ENCODE measurements around the gene TUBGCP2. TPM values are rescaled to one million over a fixed set of nuclear protein-coding genes. Genes with fewer than 3 reads are reported as not detected.

The TUBGCP2 gene
- total RNA-seq, 1 experiment from 2014 or later = 35.4 TPM

DNA sequence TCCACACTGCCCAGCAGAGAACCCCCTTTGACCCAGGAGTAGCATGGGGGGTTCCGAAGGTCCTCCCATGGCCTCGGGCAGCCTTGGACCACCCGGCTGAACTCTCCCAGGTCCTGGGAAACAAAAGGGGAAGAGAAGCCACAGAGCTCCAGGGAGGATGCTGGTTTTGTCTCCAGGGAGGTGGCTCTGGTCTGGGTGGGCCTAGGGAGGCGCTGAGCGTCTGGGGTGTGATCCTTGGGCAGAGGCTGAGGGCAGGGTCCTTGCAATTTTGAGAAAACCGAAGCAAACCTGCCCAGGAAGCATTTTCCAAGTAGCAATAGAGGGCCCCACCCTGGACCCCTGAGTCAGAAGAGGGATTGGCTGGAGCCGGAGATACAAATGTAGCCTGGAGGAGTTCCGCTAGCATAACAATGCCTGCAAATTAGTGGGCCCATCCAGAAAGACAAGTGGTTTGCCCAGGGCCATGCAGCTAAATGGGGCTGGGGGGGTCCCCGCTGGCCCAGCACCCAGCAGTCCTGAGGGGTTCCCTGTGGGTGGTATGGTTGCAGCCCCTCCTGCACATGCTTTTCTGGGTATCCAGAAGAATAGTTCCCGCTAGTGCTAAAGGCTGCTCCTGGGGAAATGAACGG is 76.6 kb downstream of the TUBGCP2 start:
- TF ChIP-seq SP1 (IDR thresholded peaks at IDR 0.05; ENCODE audit: low read depth) = no peak
- TF ChIP-seq, protein P1, sequence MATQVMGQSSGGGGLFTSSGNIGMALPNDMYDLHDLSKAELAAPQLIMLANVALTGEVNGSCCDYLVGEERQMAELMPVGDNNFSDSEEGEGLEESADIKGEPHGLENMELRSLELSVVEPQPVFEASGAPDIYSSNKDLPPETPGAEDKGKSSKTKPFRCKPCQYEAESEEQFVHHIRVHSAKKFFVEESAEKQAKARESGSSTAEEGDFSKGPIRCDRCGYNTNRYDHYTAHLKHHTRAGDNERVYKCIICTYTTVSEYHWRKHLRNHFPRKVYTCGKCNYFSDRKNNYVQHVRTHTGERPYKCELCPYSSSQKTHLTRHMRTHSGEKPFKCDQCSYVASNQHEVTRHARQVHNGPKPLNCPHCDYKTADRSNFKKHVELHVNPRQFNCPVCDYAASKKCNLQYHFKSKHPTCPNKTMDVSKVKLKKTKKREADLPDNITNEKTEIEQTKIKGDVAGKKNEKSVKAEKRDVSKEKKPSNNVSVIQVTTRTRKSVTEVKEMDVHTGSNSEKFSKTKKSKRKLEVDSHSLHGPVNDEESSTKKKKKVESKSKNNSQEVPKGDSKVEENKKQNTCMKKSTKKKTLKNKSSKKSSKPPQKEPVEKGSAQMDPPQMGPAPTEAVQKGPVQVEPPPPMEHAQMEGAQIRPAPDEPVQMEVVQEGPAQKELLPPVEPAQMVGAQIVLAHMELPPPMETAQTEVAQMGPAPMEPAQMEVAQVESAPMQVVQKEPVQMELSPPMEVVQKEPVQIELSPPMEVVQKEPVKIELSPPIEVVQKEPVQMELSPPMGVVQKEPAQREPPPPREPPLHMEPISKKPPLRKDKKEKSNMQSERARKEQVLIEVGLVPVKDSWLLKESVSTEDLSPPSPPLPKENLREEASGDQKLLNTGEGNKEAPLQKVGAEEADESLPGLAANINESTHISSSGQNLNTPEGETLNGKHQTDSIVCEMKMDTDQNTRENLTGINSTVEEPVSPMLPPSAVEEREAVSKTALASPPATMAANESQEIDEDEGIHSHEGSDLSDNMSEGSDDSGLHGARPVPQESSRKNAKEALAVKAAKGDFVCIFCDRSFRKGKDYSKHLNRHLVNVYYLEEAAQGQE (IDR thresholded peaks at IDR 0.05; ENCODE audit: low read depth) = no peak
- TF ChIP-seq, protein P2, sequence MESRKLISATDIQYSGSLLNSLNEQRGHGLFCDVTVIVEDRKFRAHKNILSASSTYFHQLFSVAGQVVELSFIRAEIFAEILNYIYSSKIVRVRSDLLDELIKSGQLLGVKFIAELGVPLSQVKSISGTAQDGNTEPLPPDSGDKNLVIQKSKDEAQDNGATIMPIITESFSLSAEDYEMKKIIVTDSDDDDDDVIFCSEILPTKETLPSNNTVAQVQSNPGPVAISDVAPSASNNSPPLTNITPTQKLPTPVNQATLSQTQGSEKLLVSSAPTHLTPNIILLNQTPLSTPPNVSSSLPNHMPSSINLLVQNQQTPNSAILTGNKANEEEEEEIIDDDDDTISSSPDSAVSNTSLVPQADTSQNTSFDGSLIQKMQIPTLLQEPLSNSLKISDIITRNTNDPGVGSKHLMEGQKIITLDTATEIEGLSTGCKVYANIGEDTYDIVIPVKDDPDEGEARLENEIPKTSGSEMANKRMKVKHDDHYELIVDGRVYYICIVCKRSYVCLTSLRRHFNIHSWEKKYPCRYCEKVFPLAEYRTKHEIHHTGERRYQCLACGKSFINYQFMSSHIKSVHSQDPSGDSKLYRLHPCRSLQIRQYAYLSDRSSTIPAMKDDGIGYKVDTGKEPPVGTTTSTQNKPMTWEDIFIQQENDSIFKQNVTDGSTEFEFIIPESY (IDR thresholded peaks at IDR 0.05; ENCODE audit: extremely low read depth, insufficient replicate concordance, low read length) = no peak
- no peak for TF ChIP-seq POLR2AphosphoS5 (IDR thresholded peaks at IDR 0.05; ENCODE audit: low read depth, low read length)
- no peak for TF ChIP-seq ELF1 (IDR thresholded peaks at IDR 0.05; ENCODE audit: borderline replicate concordance, low read depth)
- no peak for TF ChIP-seq YY1 (IDR thresholded peaks at IDR 0.05; ENCODE audit: extremely low read depth, insufficient replicate concordance, low read depth, low read length)
- no peak for TF ChIP-seq EGR1 (IDR thresholded peaks at IDR 0.05; ENCODE audit: low read depth)
- TF ChIP-seq RAD21 (IDR thresholded peaks at IDR 0.05; ENCODE audit: low read depth) = no peak
- no peak for TF ChIP-seq ZNF274 (IDR thresholded peaks at IDR 0.05; ENCODE audit: low read depth, low read length)
- TF ChIP-seq EZH2phosphoT487 (IDR thresholded peaks at IDR 0.05; ENCODE audit: borderline replicate concordance) = no peak
- TF ChIP-seq SIN3A (IDR thresholded peaks at IDR 0.05; ENCODE audit: low read depth) = no peak
- no TSS peak for BruUV-seq (replicated peaks)
- H3K9ac ChIP-seq (ENCODE audit: low read length) = no peak overlapping the region
- no peaks in the 10 kb centered on the region for H3K36me3 ChIP-seq (ENCODE audit: control insufficient read depth in 1 of 2, insufficient read depth in 2 of 2, low read length in 2 of 2)
- H2AFZ ChIP-seq (ENCODE audit: low read depth, low read length, poor library complexity, severe bottlenecking) = no peak overlapping the region
- ChIA-PET CTCF (no interaction called here), POLR2A (no interaction called here), RAD21 (ENCODE audit: low non-redundant PET in 1 of 2, low total read pairs in 2 of 2, uncharacterized antibody in 2 of 2, unreplicated experiment in 2 of 2) (no interaction called here)
- no peaks in the 10 kb centered on the region for H3K9me2 ChIP-seq (ENCODE audit: insufficient read depth)
- no peaks in the 10 kb centered on the region for H3K9me3 ChIP-seq (ENCODE audit: control insufficient read depth in 1 of 2, insufficient read depth in 1 of 2, low read depth in 1 of 2, low read length in 2 of 2)
- H3K79me2 ChIP-seq (ENCODE audit: insufficient read depth, low read length) = no peaks in the 10 kb centered on the region
- no peaks in the 10 kb centered on the region for H3K4me1 ChIP-seq (ENCODE audit: control insufficient read depth in 1 of 2, insufficient read depth in 2 of 2, low read length in 2 of 2)
- no peaks in the 10 kb centered on the region for H4K20me1 ChIP-seq (ENCODE audit: insufficient read depth)
- no peak overlapping the region for H3K4me3 ChIP-seq (replicated peaks in 1 of 2; ENCODE audit: low read depth in 1 of 2, low read length in 2 of 2)
- intact Hi-C loops (cut with micrococcal nuclease) = no loop called here
- H3K27ac ChIP-seq (ENCODE audit: low read depth, low read length) = no peak overlapping the region
- H3K27me3 ChIP-seq (ENCODE audit: insufficient read depth, low read length) = no peaks in the 10 kb centered on the region
- ATAC-seq (no peak), DNase-seq (ENCODE audit: low read depth, low spot score) (no peak)
- no peak overlapping the region for H3K4me2 ChIP-seq (ENCODE audit: low read length)
